GM18861 (cell line): ENCODE measurements around the gene UBE2F.
"Not testable (repeated sequence)": the region's sequence is repeated elsewhere in the genome, so short reads cannot be mapped to it uniquely, and the experiment has no call there.

Experiments
- ATAC-seq: cut with Tn5 transposase; IDR thresholded peaks from one replicate; pipeline ENCODE4 v1.9.1; 2021; ENCODE audit not compliant: unreplicated experiment

Gene UBE2F

GRCh38 chr2:237977380-237977779 lies 10.6 kb downstream of the UBE2F start:
- no peak for ATAC-seq

- ATAC-seq = no peak
These were observed 11.4 kb downstream of the UBE2F start for GRCh38 chr2:237978058-237978712.

- no peak for ATAC-seq
These were observed 12.5 kb downstream of the UBE2F start for GRCh38 chr2:237979331-237979730.

DNA sequence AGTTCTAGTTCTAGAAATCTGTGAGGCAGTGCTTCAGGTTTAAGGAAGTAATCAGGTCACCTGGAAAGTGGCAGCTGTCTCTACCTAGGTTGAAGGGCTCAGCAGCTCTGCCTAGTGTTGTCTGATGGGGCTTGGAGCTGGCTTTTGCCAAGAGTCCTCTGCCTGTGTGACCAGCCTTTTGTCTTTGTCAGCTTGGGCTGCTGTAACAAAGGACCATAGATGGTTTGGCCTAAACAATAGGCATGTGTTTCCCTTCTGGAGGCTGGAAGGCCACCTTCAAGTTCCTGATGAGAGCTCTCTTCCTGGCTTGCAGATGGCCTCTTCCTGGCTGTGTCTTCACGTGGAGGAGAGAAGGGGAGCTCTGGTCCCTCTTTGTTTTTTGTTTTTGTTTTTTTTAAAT lies 13.3 kb downstream of the UBE2F start:
- no peak for ATAC-seq

GRCh38 chr2:237980751-237981150 lies 13.9 kb downstream of the UBE2F start:
- ATAC-seq = no peak

DNA sequence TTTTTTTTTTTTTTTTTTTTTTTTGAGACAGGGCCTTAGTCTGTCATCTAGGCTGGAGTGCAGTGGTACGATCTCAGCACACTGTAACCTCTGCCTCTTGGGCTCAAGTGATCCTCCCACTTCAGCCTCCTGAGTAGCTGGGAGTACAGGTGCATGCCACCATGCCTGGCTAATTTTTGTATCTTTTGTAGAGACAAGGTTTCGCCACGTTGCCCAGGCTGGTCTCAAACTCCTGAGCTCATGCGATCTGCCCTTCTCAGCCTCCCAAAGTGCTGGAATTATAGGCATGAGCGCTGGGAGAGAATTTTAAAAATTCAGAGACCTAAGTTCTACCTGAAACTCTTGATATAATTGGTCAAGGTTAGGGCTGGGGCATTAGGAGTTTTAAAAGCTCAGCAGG lies 14.8 kb downstream of the UBE2F start:
- not testable (repeated sequence) for ATAC-seq

DNA sequence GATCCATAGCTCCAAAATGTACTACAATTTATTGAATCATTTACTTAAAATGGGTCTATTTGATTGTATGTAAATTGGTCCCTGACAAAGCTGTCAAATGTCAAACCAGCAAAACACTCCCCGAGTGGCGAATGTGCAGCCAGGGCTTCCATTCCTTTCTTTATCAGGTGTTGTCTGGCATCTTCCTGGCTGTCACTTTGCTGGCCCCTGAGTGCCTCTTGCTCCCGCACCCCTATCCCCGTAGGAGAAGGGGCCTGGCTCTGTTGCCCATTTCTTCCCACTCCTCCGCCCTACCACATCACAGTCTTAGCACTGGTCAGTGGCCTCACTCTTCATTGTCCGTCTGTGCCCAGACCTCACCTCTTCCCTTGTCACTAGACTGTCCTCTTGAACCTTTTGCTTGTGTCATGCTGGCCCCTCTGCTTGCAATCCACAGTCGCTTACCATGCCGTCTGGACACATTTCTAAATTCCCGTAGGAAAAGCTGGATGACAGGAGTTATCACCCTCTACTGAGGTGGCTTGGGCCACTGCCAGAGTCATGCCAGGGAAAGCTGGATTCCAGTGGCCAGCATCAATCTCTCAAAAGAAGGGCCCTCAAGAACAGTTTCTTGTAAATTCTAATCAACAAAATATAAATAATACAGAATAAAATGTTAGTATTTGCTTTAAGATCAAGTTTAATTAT lies 15.4 kb downstream of the UBE2F start:
- no peak for ATAC-seq

DNA sequence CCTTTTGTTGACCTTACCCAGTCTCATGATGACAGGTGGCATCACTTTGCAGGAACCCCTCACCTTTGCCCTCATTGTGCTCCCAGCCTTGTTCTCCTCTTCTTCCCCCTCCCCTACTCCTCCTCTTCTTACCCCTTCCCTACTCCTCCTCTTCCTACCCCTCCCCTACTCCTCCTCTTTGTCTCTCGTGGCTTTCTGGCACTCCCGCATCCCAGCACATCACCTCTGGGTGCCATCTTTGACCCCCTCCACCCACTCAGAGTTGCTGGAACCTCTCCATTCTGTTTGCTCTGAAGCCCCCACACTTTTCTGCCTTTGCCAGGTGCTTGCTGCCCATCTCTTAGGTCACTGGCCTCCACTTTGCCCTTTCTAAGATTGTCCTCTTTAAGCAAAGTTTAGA lies 17.1 kb downstream of the UBE2F start:
- ATAC-seq = no peak

DNA sequence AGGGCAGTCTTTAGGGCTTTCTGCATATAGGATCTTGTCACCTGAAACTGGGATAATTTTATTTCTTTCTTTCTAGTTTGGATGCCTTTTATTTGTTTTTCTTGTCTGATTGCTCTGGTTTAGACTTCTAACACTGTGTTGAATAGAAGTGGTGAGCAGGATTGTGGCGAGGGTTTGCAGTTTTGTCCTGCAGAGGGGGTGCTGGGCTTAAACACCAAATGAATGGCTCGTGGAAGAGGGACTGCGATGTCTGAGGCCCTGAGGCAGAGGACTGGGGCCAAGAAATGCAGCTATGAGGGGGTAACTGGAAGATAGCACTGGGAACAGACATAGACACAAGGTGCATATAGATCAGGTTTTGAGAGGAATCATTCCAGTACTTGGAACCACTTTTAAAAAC lies 20.5 kb downstream of the UBE2F start:
- no peak for ATAC-seq

GRCh38 chr2:237993701-237994100 lies 26.9 kb downstream of the UBE2F start:
- ATAC-seq = no peak

- no peak for ATAC-seq
These were observed 28.2 kb downstream of the UBE2F start for GRCh38 chr2:237995036-237995435.

DNA sequence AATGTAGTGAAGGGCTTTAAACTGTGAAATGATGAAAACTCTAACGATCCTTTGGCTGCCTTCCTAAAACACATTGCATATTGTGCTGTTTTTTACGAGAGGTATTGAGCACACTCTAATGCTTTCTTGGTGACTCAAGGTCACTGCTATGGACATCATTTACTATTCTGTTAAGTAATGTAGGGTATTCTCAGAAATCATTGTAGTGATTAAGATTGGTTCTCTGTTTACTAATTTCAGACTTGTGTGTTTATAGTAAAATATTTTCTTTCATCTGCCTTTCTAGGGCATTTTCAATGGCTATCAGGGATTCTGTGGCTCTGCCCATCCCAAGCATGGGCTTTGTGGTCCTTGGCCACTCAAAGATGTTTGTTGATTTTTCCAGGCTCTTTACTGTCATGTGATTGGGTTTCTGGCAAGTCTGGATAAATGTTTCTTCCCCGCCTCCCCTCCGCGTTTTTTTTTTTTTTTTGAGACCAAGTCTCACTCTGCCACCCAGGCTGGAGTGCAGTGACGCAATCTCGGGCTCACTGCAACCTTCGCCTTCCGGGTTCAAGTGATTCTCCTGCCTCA lies 29.3 kb downstream of the UBE2F start:
- ATAC-seq = no peak

- no peak for ATAC-seq
These were observed 30.7 kb downstream of the UBE2F start for GRCh38 chr2:237997521-237997920.

DNA sequence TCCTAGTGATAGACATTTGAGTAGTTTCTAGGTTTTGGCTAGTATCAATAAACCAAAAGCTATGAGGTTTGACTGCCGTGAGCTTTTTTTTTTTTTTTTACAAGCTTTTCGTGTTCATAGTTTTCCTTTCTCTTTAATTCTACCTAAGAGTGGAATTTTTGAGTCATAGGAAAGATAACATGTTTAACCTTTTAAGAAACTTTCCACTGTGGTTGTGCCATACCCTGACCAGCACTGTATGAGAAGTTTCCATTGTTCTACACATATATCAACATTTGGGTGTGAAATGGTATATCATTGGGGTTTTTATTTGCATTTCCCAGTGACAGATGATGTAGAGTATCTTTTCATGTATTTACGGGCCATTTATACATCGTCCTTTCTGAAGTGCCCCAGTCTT lies 31.7 kb downstream of the UBE2F start:
- peak; percentile 83 for ATAC-seq

GRCh38 chr2:238003234-238004031 lies 36.6 kb downstream of the UBE2F start:
- ATAC-seq = no peak

- ATAC-seq = no peak
These were observed 37.4 kb downstream of the UBE2F start for GRCh38 chr2:238004077-238004830.

- ATAC-seq = no peak
These were observed 38.7 kb downstream of the UBE2F start for GRCh38 chr2:238005528-238005927.

DNA sequence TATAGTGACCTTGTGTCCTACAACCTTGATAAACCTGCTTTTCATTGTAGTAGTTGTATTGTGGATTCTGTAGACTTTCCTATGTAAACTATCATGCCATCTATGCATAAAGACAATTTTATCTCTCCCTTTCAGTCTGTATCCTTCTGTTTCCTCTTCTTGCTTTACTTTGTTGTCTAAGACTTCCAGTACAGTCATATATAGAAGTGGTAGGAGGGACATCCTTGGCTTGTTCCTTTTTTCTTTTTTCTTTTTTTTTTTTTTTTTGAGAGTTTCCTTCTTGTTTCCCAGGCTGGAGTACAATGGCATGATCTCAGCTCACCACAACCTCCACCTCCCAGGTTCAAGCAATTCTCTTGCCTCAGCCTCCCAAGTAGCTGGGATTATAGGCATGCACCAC lies 39.7 kb downstream of the UBE2F start:
- no peak for ATAC-seq

GRCh38 chr2:238007924-238008323 lies 41.1 kb downstream of the UBE2F start:
- no peak for ATAC-seq

DNA sequence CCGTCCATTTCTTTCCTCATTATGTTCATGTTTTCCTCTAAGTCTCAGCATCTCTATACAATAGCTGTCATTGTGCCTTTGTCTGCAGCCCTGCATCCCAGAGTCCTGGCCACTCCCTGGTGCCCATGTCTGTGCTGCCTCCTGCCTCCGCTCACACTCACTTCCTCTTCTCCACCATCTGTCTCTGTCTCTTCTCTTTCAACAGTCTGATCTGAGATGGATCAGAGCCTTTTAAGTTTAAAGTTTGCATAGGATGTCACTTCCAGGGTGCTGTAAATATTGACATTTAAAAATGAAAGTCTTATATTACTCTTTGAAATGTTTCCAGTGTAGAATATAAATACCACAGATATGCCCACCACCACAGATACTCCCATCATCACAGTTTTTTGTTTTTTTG lies 42.7 kb downstream of the UBE2F start:
- ATAC-seq = no peak

DNA sequence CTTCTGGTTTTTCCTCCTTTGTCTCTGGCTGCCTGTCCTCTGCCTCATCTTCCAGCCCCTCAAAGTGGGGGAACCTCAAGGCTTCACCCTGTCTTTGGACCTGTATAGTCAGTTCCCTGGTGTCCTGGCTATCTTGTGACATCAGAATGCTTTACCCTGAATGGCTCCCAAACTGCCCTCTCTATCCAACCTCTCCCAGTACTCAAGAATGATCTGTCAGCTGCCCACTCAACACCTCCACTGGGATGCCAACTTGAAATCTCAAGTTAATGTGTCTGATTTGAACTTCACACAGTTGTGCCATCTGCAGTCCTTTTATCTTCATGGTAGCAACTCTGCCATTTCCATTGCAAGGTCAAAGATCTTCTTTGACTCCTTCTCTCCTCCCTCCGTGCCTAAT lies 43.8 kb downstream of the UBE2F start:
- ATAC-seq = no peak
